ENCODE measurements around the gene ZNF276. TPM values are rescaled to one million over a fixed set of nuclear protein-coding genes. Genes with fewer than 3 reads are reported as not detected.

The ZNF276 gene
- total RNA-seq, 1 experiment from 2014 or later = 37.2 TPM

DNA sequence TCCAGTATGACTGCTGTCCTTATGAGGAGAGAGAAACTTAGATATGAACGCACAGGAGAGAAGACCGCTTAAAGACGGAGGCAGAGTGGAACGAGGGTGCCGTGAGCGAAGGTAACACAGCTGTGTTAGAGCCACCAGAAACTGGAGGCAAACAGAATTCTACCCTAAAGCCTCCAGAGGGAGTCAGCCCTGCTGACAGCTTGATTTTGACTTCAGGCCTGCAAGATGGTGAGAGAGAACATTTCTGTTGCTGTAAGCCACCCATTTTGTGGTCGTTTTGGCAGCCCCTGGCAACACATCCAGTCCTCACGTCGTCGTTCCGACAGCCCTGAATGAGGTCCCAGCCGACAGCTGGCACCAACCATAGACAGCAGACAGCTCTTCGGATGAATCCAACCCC, 17.1 kb upstream of the ZNF276 start:
- TF ChIP-seq, protein P1, sequence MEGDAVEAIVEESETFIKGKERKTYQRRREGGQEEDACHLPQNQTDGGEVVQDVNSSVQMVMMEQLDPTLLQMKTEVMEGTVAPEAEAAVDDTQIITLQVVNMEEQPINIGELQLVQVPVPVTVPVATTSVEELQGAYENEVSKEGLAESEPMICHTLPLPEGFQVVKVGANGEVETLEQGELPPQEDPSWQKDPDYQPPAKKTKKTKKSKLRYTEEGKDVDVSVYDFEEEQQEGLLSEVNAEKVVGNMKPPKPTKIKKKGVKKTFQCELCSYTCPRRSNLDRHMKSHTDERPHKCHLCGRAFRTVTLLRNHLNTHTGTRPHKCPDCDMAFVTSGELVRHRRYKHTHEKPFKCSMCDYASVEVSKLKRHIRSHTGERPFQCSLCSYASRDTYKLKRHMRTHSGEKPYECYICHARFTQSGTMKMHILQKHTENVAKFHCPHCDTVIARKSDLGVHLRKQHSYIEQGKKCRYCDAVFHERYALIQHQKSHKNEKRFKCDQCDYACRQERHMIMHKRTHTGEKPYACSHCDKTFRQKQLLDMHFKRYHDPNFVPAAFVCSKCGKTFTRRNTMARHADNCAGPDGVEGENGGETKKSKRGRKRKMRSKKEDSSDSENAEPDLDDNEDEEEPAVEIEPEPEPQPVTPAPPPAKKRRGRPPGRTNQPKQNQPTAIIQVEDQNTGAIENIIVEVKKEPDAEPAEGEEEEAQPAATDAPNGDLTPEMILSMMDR (conservative IDR thresholded peaks at IDR 0.05; ENCODE audit: low read depth, low read length) = no peak
- TF ChIP-seq EZH2 (IDR thresholded peaks at IDR 0.05; ENCODE audit: borderline replicate concordance, low read depth, low read length, poor library complexity, severe bottlenecking) = no peak
- intact Hi-C loops (cut with micrococcal nuclease; ENCODE audit: unreplicated experiment) = loop anchor here (10.0 kb wide), 2 partner anchors 161 to 211 kb away; partner anchors contain the start of gene MC1R
- no peak for DNase-seq (ENCODE audit: low spot score)
- H3K36me3 ChIP-seq (ENCODE audit: insufficient read depth, low read length, poor library complexity, severe bottlenecking) = no peaks in the 10 kb centered on the region
- no peak overlapping the region for H3K4me3 ChIP-seq (ENCODE audit: low read depth, low read length, poor library complexity, severe bottlenecking)
- no TSS peak for BruUV-seq (replicated peaks)
- peaks cover 10% of the 10 kb centered on the region for H3K4me1 ChIP-seq (ENCODE audit: insufficient read depth, low read length, poor library complexity, severe bottlenecking)
- ChIA-PET CTCF (no interaction called here), POLR2A (ENCODE audit: low non-redundant PET) (no interaction called here)
- no peak overlapping the region for H3K27ac ChIP-seq (ENCODE audit: low read depth, low read length, poor library complexity, severe bottlenecking)
- H3K9me3 ChIP-seq (ENCODE audit: low read depth, low read length, poor library complexity, severe bottlenecking) = no peaks in the 10 kb centered on the region
- H3K27me3 ChIP-seq (replicated peaks; ENCODE audit: insufficient read depth, low read depth, low read length, poor library complexity) = no peaks in the 10 kb centered on the region

GRCh38 chr16:89705006-89705405, 16.3 kb upstream of the ZNF276 start:
- TF ChIP-seq, protein P1 (conservative IDR thresholded peaks at IDR 0.05; ENCODE audit: low read depth, low read length) = no peak
- no peak for TF ChIP-seq EZH2 (IDR thresholded peaks at IDR 0.05; ENCODE audit: borderline replicate concordance, low read depth, low read length, poor library complexity, severe bottlenecking)
- POLR2A ChIA-PET (ENCODE audit: low non-redundant PET) = no interaction called here
- H3K27me3 ChIP-seq (replicated peaks; ENCODE audit: insufficient read depth, low read depth, low read length, poor library complexity) = no peaks in the 10 kb centered on the region
- no peak overlapping the region for H3K27ac ChIP-seq (ENCODE audit: low read depth, low read length, poor library complexity, severe bottlenecking)
- intact Hi-C loops (cut with micrococcal nuclease; ENCODE audit: unreplicated experiment) = loop anchor here (10.0 kb wide), 2 partner anchors 160 to 210 kb away; partner anchors contain the start of gene MC1R
- peaks cover 7% of the 10 kb centered on the region for H3K4me1 ChIP-seq (ENCODE audit: insufficient read depth, low read length, poor library complexity, severe bottlenecking)
- DNase-seq (ENCODE audit: low spot score) = no peak
- no peaks in the 10 kb centered on the region for H3K36me3 ChIP-seq (ENCODE audit: insufficient read depth, low read length, poor library complexity, severe bottlenecking)
- no peak overlapping the region for H3K4me3 ChIP-seq (ENCODE audit: low read depth, low read length, poor library complexity, severe bottlenecking)
- no TSS peak for BruUV-seq (replicated peaks)
- H3K9me3 ChIP-seq (ENCODE audit: low read depth, low read length, poor library complexity, severe bottlenecking) = no peaks in the 10 kb centered on the region
- CTCF ChIA-PET = no interaction called here

GRCh38 chr16:89706518-89707260, 14.6 kb upstream of the ZNF276 start:
- H3K9me3 ChIP-seq (ENCODE audit: low read depth, low read length, poor library complexity, severe bottlenecking) = no peaks in the 10 kb centered on the region
- ChIA-PET CTCF (interaction anchor here (0.5 to 1.5 kb wide), 6 partner anchors 13 to 218 kb away, joined by 3 to 9 read pairs (median 5); no protein-coding TSS in a partner anchor), POLR2A (ENCODE audit: low non-redundant PET) (interaction anchor here (0.6 kb wide), 1 partner anchor 9 kb away, joined by 3 read pairs; no protein-coding TSS in a partner anchor)
- intact Hi-C loops (cut with micrococcal nuclease; ENCODE audit: unreplicated experiment) = loop anchor here (10.0 kb wide), 2 partner anchors 158 to 208 kb away; partner anchors contain the start of gene MC1R
- no TSS peak for BruUV-seq (replicated peaks)
- DNase-seq (ENCODE audit: low spot score) = no peak
- no peaks in the 10 kb centered on the region for H3K27me3 ChIP-seq (replicated peaks; ENCODE audit: insufficient read depth, low read depth, low read length, poor library complexity)
- H3K4me1 ChIP-seq (ENCODE audit: insufficient read depth, low read length, poor library complexity, severe bottlenecking) = no peaks in the 10 kb centered on the region
- no peaks in the 10 kb centered on the region for H3K36me3 ChIP-seq (ENCODE audit: insufficient read depth, low read length, poor library complexity, severe bottlenecking)
- H3K4me3 ChIP-seq (ENCODE audit: low read depth, low read length, poor library complexity, severe bottlenecking) = peak overlapping the region; percentile 32
- no peak overlapping the region for H3K27ac ChIP-seq (ENCODE audit: low read depth, low read length, poor library complexity, severe bottlenecking)
- TF ChIP-seq, protein P1 (conservative IDR thresholded peaks at IDR 0.05; ENCODE audit: low read depth, low read length) = no peak
- TF ChIP-seq EZH2 (IDR thresholded peaks at IDR 0.05; ENCODE audit: borderline replicate concordance, low read depth, low read length, poor library complexity, severe bottlenecking) = no peak
